ENCODE measurements around the gene SERINC3. TPM values are rescaled to one million over a fixed set of nuclear protein-coding genes. Genes with fewer than 3 reads are reported as not detected.

The SERINC3 gene
- total and polyA plus RNA-seq, 2 of the 13 experiments (the other 11 are each of a cell fraction or from before 2014, with no cell fraction given), result 82.0 to 226 TPM

- TF ChIP-seq ATF4 (CRISPR knock-in tag; IDR thresholded peaks at IDR 0.05) (peak; percentile 3 to 56; a peak in 1 of 4 replicates), THAP11 (CRISPR knock-in tag; IDR thresholded peaks at IDR 0.05) (peak; percentile 93), ADNP (CRISPR knock-in tag; IDR thresholded peaks at IDR 0.05) (0 out of 2 replicates have a peak, but pooled peaks have one; percentile 51), ZNF773 (CRISPR knock-in tag; IDR thresholded peaks at IDR 0.05; ENCODE audit: borderline replicate concordance) (peak; percentile 83; the same call in 1 of the 2 replicates), NFE2L1 (CRISPR knock-in tag; IDR thresholded peaks at IDR 0.05; ENCODE audit: borderline replicate concordance) (peak; percentile 79; the same call in 1 of the 2 replicates), ZNF263 (CRISPR knock-in tag; IDR thresholded peaks at IDR 0.05) (peak; percentile 72; the same call in 1 of the 2 replicates), ZNF7 (CRISPR knock-in tag; IDR thresholded peaks at IDR 0.05) (peak; percentile 31), MXD3 (CRISPR knock-in tag; IDR thresholded peaks at IDR 0.05) (peak; percentile 99), HHEX (CRISPR knock-in tag; IDR thresholded peaks at IDR 0.05) (0 out of 2 replicates have a peak, but pooled peaks have one; percentile 5), ZMAT3 (CRISPR knock-in tag; conservative IDR thresholded peaks at IDR 0.05) (peak; percentile 99), ZFP36L2 (CRISPR knock-in tag; IDR thresholded peaks at IDR 0.05) (no peak), ARID2 (CRISPR knock-in tag; IDR thresholded peaks at IDR 0.05; ENCODE audit: borderline replicate concordance) (peak; percentile 99), SMAD9 (CRISPR knock-in tag; IDR thresholded peaks at IDR 0.05) (no peak; the same call in none of the 2 replicates), ZNF550 (CRISPR knock-in tag; IDR thresholded peaks at IDR 0.05; ENCODE audit: borderline replicate concordance) (peak; percentile 95; the same call in 1 of the 2 replicates), SP5 (CRISPR knock-in tag; IDR thresholded peaks at IDR 0.05; ENCODE audit: borderline replicate concordance, low read depth) (peak; percentile 77; the same call in 1 of the 2 replicates), ZKSCAN5 (CRISPR knock-in tag; IDR thresholded peaks at IDR 0.05) (no peak), KLF12 (CRISPR knock-in tag; IDR thresholded peaks at IDR 0.05; ENCODE audit: borderline replicate concordance) (peak; percentile 74; the same call in 1 of the 2 replicates), ZNF136 (CRISPR knock-in tag; IDR thresholded peaks at IDR 0.05; ENCODE audit: low read depth) (peak; percentile 96), BCLAF1 (IDR thresholded peaks at IDR 0.05) (no peak), HNF4G (IDR thresholded peaks at IDR 0.05; ENCODE audit: borderline replicate concordance, low read depth, low read length) (0 out of 2 replicates have a peak, but pooled peaks have one; percentile 14), HNF4G (CRISPR knock-in tag; IDR thresholded peaks at IDR 0.05; ENCODE audit: borderline replicate concordance, low read depth) (peak; percentile 86; the same call in 1 of the 2 replicates), ISX (CRISPR knock-in tag; conservative IDR thresholded peaks at IDR 0.05) (no peak), ONECUT2 (CRISPR knock-in tag; IDR thresholded peaks at IDR 0.05) (no peak; the same call in 1 of the 2 replicates), ZFP82 (CRISPR knock-in tag; IDR thresholded peaks at IDR 0.05; ENCODE audit: borderline replicate concordance) (no peak)
Measured at GRCh38 chr20:44475694-44476560, 45.9 kb downstream of the SERINC3 start, which contains the start of gene TTPAL (continued).
